ENCODE data around the gene MYH6. TPM values are rescaled to one million over a fixed set of nuclear protein-coding genes. Genes with fewer than 3 reads are reported as not detected.

The MYH6 gene
- total and polyA plus RNA-seq, 2 donors (not counting 3 experiments of a cell fraction or from before 2014, with no cell fraction given) = not detected

- ChIA-PET POLR2A (no interaction called here), CTCF (no interaction called here)
- no peaks in the 10 kb centered on the region for H3K9me3 ChIP-seq (replicated peaks; ENCODE audit: control insufficient read depth, insufficient read depth, low read length)
- no peak overlapping the region for H3K27ac ChIP-seq (ENCODE audit: insufficient read depth, low read depth, low read length)
- no peak overlapping the region for H3K4me2 ChIP-seq (ENCODE audit: insufficient read depth, low read length)
- FAIRE-seq = no peak
- BruUV-seq (replicated peaks) = no TSS peak
- DNase-seq (ENCODE audit: low read depth, low spot score) = no peak
- intact Hi-C loops (cut with micrococcal nuclease) = no loop called here
- no peaks in the 10 kb centered on the region for H3K79me2 ChIP-seq (ENCODE audit: control insufficient read depth, insufficient read depth, low read length)
- no peaks in the 10 kb centered on the region for H3K36me3 ChIP-seq (ENCODE audit: control insufficient read depth in 2 of 2, extremely low read depth in 1 of 2, insufficient read depth in 2 of 2, low read length in 2 of 2)
- TF ChIP-seq FOS (IDR thresholded peaks at IDR 0.05; ENCODE audit: borderline replicate concordance, insufficient read depth, low read length) = no peak
- no peak for TF ChIP-seq EZH2 (IDR thresholded peaks at IDR 0.05; ENCODE audit: borderline replicate concordance, low read depth, low read length, severe bottlenecking)
- no peak for TF ChIP-seq POLR2AphosphoS5 (IDR thresholded peaks at IDR 0.05; ENCODE audit: insufficient read depth, low read depth, low read length)
- TF ChIP-seq, protein P1, sequence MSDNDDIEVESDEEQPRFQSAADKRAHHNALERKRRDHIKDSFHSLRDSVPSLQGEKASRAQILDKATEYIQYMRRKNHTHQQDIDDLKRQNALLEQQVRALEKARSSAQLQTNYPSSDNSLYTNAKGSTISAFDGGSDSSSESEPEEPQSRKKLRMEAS (IDR thresholded peaks at IDR 0.05; ENCODE audit: insufficient read depth, insufficient read length) = no peak
- no peak for TF ChIP-seq MYC (IDR thresholded peaks at IDR 0.05; ENCODE audit: low read depth, low read length)
- TF ChIP-seq GATA2 (IDR thresholded peaks at IDR 0.05; ENCODE audit: insufficient read depth, insufficient read length, low read depth, low read length) = no peak
- TF ChIP-seq POLR2A (IDR thresholded peaks at IDR 0.05; ENCODE audit: low read depth, low read length) = no peak
- TF ChIP-seq JUN (IDR thresholded peaks at IDR 0.05; ENCODE audit: borderline replicate concordance, insufficient read depth, insufficient read length, low read depth) = no peak
- TF ChIP-seq CTCF (IDR thresholded peaks at IDR 0.05; ENCODE audit: extremely low read depth in 1 of 2, insufficient read depth in 1 of 2, low read depth in 1 of 2, low read length in 2 of 2) = no peak
- dilution Hi-C loops (cut with MboI; ENCODE audit: extremely low pct_ligation_motif_present, low sequenced_read_pairs) = no loop called here
- H3K4me3 ChIP-seq (replicated peaks in 1 of 3; ENCODE audit: insufficient read depth in 1 of 3, low read depth in 1 of 3, low read length in 3 of 3) = no peak overlapping the region
- H4K20me1 ChIP-seq (replicated peaks; ENCODE audit: control insufficient read depth, extremely low read depth, insufficient read depth, low read length) = no peaks in the 10 kb centered on the region
- H3K9me1 ChIP-seq (replicated peaks; ENCODE audit: control insufficient read depth, extremely low read depth, insufficient read depth, low read length) = no peaks in the 10 kb centered on the region
- H2AFZ ChIP-seq (ENCODE audit: low read depth, low read length) = no peak overlapping the region
- H3K27me3 ChIP-seq (ENCODE audit: control insufficient read depth in 2 of 2, insufficient read depth in 2 of 2, low read length in 2 of 2) = peaks cover 32 to 34% of the 10 kb centered on the region in 2 experiments
- no peaks in the 10 kb centered on the region for H3K4me1 ChIP-seq (ENCODE audit: control insufficient read depth, extremely low read depth, insufficient read depth, low read length)
- H3K9ac ChIP-seq (replicated peaks; ENCODE audit: extremely low read depth, insufficient read depth, low read length) = no peak overlapping the region
These were observed 58.8 kb downstream of the MYH6 start for GRCh38 chr14:23349156-23349845.

All from endothelial cell of umbilical vein (primary cell).